Osteoblast (primary cell): ENCODE measurements around the gene NMU. TPM values are rescaled to one million over a fixed set of nuclear protein-coding genes. Genes with fewer than 3 reads are reported as not detected.
"Not testable (repeated sequence)": the region's sequence is repeated elsewhere in the genome, so short reads cannot be mapped to it uniquely, and the experiment has no call there.

Experiments used
- DNase-seq: peaks from one replicate; pipeline ENCODE4 v3.0.0; 2011; ENCODE audit warnings: low spot score, mixed read lengths; ENCODE audit not compliant: insufficient read length; ENCODE audit errors: missing footprints
- H2AFZ ChIP-seq: 2 replicates; pipeline ENCODE4 v1.6.0; 2011; ENCODE audit warnings: mild to moderate bottlenecking, low read length
- H3K27ac ChIP-seq: 2 replicates; pipeline ENCODE4 v1.5.1; 2011; ENCODE audit warnings: mild to moderate bottlenecking, low read depth, low read length, moderate library complexity
- H3K27me3 ChIP-seq: 2 replicates; pipeline ENCODE4 v1.6.0; 2012; ENCODE audit warnings: mild to moderate bottlenecking, control low read depth, inconsistent platforms, low read length, moderate library complexity; ENCODE audit not compliant: insufficient read depth
- H3K36me3 ChIP-seq: 2 replicates; pipeline ENCODE4 v1.5.1; 2011; ENCODE audit warnings: mild to moderate bottlenecking, low read length, control low read depth, moderate library complexity; ENCODE audit not compliant: insufficient read depth
- H3K4me1 ChIP-seq: 2 replicates; pipeline ENCODE4 v1.5.1; 2011; ENCODE audit warnings: mild to moderate bottlenecking, low read length, control low read depth, moderate library complexity; ENCODE audit not compliant: insufficient read depth
- H3K4me2 ChIP-seq: 2 replicates; pipeline ENCODE4 v1.6.0; 2011; ENCODE audit warnings: mild to moderate bottlenecking, low read length; ENCODE audit not compliant: insufficient read depth
- H3K4me3 ChIP-seq: fragments of 200-600 bp; sonication (generic); 3 replicates; pipeline ENCODE4 v1.5.1; 2012; ENCODE audit warnings: mild to moderate bottlenecking, low read length, inconsistent platforms; ENCODE audit not compliant: insufficient read depth
- H3K79me2 ChIP-seq: 2 replicates; pipeline ENCODE4 v1.6.0; 2012; ENCODE audit warnings: mild to moderate bottlenecking, low read length, control low read depth, inconsistent platforms; ENCODE audit not compliant: insufficient read depth
- H3K9me3 ChIP-seq: 2 replicates; pipeline ENCODE4 v1.5.1; 2011; ENCODE audit warnings: low read depth, low read length, control low read depth
- H4K20me1 ChIP-seq: 2 replicates; pipeline ENCODE4 v1.6.0; 2012; ENCODE audit warnings: mild to moderate bottlenecking, low read length, control low read depth; ENCODE audit not compliant: insufficient read depth
- total RNA-seq: library from RNA; depleted of rRNA; stranded (reverse); fragments of >200 nt; gene quantifications from 2 replicates; pipeline ENCODE4 v1.2.3, GENCODE V29; 2012
- TF ChIP-seq, protein P1 (sequence below): IDR thresholded peaks from 2 replicates; pipeline ENCODE4 v1.5.1; 2011; ENCODE audit warnings: mild to moderate bottlenecking, low read depth, low read length, moderate library complexity; ENCODE audit errors: extremely low read depth

NMU gene
- total RNA-seq, 1 donor = not detected

DNA sequence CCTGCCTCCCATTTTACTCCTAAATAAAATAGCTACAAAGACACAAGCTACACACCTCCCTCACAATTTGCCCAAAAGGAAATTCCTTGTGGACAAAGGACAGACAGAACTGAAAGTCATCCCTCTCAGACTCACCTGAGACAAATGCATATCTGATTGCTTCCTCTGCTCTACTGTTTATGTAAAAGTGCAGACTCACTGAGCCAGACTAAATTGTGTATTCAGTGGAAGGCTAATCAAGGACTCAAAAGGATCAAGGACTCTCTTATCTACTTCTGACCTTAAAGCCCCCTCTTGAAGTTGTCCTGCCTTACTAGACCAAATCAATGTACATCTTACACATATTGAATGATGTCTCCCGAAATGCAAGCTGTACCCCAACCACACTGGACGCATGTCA, 47.9 kb downstream of the NMU start:
- H3K36me3 ChIP-seq = no peaks in the 10 kb centered on the region
- H3K4me1 ChIP-seq = no peaks in the 10 kb centered on the region
- H3K27me3 ChIP-seq = no peaks in the 10 kb centered on the region
- no peak overlapping the region for H3K4me2 ChIP-seq
- H3K79me2 ChIP-seq = no peaks in the 10 kb centered on the region
- no peak for DNase-seq
- H3K9me3 ChIP-seq = no peaks in the 10 kb centered on the region
- no peaks in the 10 kb centered on the region for H4K20me1 ChIP-seq
- no peak overlapping the region for H2AFZ ChIP-seq
- no peak overlapping the region for H3K4me3 ChIP-seq
- TF ChIP-seq, protein P1, sequence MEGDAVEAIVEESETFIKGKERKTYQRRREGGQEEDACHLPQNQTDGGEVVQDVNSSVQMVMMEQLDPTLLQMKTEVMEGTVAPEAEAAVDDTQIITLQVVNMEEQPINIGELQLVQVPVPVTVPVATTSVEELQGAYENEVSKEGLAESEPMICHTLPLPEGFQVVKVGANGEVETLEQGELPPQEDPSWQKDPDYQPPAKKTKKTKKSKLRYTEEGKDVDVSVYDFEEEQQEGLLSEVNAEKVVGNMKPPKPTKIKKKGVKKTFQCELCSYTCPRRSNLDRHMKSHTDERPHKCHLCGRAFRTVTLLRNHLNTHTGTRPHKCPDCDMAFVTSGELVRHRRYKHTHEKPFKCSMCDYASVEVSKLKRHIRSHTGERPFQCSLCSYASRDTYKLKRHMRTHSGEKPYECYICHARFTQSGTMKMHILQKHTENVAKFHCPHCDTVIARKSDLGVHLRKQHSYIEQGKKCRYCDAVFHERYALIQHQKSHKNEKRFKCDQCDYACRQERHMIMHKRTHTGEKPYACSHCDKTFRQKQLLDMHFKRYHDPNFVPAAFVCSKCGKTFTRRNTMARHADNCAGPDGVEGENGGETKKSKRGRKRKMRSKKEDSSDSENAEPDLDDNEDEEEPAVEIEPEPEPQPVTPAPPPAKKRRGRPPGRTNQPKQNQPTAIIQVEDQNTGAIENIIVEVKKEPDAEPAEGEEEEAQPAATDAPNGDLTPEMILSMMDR = no peak
- no peak overlapping the region for H3K27ac ChIP-seq

DNA sequence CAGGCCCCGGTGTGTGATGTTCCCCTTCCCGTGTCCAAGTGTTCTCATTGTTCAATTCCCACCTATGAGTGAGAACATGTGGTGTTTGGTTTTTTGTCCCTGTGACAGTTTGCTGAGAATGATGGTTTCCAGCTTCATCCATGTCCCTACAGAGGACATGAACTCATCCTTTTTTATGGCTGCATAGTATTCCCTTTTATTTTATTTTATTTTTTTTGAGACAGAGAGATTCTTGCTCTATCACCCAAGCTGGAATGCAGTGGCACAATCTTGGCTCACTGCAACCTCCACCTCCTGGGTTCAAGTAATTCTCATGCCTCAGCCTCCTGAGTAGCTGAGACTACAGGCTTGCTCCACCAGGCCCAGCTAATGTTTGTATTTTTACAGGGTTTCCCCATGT, 53.3 kb downstream of the NMU start:
- DNase-seq, H3K79me2 ChIP-seq, H4K20me1 ChIP-seq, H3K4me1 ChIP-seq, H3K27ac ChIP-seq, H3K4me2 ChIP-seq, H3K9me3 ChIP-seq, H3K36me3 ChIP-seq, H2AFZ ChIP-seq, H3K4me3 ChIP-seq, H3K27me3 ChIP-seq: not testable (repeated sequence)

DNA sequence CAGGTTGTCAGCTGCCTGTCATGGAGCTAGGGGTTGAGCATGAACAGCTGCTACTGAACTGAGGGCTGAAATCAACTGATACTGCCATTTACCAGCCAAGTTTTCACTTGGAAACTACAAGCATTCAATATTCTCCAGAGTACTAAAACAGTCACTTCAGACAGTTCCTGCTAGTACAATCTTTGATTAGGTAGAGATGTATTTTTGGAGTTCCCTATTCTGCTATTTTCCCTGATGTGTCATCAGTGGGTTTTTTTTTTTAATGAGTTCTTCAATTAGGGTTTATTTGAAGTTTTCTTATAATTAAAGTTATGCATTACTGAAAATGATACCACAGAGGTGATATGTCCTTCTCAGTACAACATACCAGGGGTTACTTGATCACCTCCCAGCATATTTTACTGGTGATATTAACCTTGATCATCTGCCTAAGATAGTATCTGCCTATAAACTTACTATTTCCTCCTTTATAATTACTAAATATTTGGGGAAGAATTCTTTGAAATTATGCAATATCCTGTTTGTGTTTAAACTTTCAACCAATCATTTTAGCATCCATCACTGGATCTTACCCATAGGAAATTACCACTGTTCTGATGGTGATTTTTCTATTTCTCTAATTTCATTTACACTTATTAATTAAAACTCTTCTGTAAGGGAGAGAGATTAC, 57.6 kb downstream of the NMU start:
- Histone ChIP-seq H3K4me1 (no peaks in the 10 kb centered on the region), H3K36me3 (no peaks in the 10 kb centered on the region), H3K9me3 (no peaks in the 10 kb centered on the region), H3K4me2 (no peak overlapping the region), H3K79me2 (no peaks in the 10 kb centered on the region), H3K27ac (no peak overlapping the region), H2AFZ (no peak overlapping the region), H3K4me3 (no peak overlapping the region), H3K27me3 (no peaks in the 10 kb centered on the region), H4K20me1 (no peaks in the 10 kb centered on the region)
- DNase-seq = no peak
- TF ChIP-seq, protein P1 = no peak

DNA sequence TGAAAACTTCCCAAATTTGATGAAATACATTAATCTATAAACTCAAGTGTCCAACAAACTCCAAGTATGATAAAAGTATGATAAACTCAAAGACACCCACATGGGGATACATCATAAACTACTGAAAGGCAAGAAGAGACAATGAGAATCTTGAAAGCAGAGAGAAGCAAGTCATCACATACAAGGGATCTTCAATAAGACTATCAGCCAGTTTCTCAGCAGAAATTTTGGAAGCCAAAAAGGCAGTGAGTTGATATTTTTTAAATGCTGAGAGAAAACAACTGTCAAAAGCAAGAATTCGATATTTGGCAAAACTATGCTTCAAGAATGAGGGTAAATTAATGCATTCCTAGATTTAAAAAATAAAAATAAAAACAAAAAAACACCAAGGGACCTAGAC, 60.6 kb downstream of the NMU start:
- TF ChIP-seq, protein P1 = no peak
- Histone ChIP-seq H3K79me2 (no peaks in the 10 kb centered on the region), H3K4me2 (no peak overlapping the region), H3K9me3 (no peaks in the 10 kb centered on the region), H3K36me3 (no peaks in the 10 kb centered on the region), H2AFZ (no peak overlapping the region), H3K27me3 (no peaks in the 10 kb centered on the region), H3K4me3 (no peak overlapping the region), H3K4me1 (no peaks in the 10 kb centered on the region), H3K27ac (no peak overlapping the region), H4K20me1 (no peaks in the 10 kb centered on the region)
- DNase-seq = no peak
